ELF-1 (cell line): ENCODE data around the gene SHROOM3.
A peak's percentile ranks its signal among the peaks of the same experiment; 100 is the strongest.

Source experiments
- DNase-seq: peaks from one replicate; pipeline ENCODE4 v3.0.0-alpha.2; 2016; ENCODE audit warnings: low read depth, low spot score

SHROOM3 gene

DNA sequence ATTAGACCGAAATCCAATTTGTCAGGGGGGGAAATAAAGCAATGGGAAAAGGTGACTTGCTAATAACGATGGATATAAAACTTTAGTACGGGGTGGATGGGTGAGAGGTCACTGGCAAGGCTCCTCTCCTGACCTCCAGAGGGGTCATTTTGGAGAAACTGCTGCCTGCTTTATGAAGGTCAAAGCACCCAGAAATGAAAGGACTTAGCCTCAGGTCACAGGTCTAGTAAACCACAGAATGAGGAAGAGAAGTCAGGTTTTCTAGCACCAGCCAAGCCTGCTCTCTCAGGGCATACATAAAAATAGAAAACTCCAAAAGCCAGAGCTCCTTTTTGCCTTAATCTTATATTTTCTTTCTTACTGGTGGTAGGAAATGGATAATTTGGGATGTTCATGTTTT lies 134.2 kb downstream of the SHROOM3 start:
- DNase-seq: no peak

DNA sequence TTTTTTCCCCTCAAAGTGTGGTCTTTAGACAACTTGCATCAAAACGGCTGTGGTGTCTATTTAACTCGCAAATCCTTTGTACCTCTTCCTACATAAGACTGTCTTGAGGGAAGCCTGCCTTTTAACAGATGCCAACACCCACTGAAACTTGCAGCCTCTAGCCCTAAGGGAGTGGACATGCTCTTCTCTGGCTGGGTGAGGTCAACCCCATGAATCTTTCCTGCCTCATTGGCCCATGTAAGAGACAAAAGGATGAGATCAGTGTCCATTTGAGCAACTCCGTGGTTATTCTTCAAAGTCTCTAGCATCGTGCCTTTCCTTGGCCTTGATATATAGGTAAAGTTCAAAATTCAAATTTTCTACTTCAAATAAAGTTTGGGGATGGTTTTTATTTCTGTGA lies 134.7 kb downstream of the SHROOM3 start:
- DNase-seq: no peak

DNA sequence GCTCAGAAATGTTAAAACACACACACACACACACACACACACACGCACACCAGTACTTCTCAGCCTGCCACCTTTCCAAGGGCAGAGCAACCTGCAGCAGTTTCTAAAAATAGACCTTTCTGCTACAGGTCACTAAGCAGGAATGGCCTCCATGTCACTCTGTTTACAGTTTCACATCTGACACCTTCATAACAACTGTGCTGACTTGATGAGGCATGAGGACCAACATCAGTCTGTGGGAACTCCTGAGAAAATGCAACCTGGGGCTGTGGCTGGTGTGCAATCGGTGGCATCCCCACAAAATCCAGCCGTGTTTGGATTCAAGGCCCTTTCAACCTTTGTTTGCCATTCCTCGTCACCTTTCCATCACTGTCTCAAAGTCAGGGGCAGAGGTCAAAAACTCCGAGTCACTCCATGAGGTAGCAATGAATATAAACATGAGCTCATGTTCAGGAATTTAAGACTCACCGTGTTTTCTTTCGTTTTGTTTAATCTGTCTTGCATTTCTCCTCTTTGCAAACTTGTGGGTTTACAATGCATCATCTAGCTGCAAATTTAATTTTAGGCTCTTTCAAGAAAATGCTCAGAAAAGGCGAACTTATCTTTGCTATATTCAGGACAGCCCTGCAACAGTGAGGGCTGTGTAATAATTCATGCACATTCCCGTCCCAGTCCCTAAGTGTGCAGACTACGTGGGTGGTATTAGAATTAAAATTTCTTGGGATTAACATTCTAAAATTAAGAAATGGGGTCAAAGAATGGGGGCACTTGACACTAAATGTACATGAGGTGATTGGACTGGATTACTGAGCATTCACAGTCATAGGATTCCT lies 135.3 kb downstream of the SHROOM3 start:
- DNase-seq: peak; percentile 33

DNA sequence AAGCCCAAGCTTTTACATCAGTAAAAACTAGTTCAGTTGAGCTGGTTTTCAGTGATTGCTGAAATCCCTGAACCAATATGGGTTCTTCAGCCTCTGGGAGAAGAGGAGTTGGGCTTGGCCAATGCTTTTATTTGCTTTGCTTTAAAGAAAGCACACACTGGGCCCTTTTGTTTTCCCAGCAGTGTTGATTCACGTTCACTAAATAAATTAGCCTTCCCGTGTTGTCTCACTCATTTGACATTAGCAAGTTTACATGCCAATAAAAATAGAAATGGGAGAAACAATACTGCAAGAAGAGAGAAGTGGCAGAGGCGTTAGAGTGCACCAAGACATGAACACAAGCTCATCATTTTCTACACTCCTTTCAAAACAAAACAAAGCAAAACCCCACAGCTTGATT lies 136.2 kb downstream of the SHROOM3 start:
- DNase-seq: no peak

DNA sequence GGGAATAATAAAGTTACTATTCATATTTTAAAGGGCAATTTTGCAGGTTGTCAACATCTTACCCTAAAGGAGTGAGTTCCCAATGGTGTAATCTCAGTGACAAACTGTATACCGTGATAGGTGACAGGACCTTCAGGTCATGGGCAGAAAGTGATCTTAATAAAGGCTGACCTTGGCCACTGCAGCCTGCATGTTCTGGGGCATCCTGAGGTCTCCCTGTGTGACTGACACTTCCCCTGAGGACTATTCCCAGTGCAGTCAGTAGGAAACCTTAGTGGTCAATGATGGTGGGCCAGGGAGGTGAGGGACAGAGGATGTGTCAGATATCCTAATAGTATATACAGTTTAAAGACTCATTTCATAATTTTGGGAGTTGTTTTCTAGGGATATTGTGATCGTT lies 137.2 kb downstream of the SHROOM3 start:
- DNase-seq: no peak

DNA sequence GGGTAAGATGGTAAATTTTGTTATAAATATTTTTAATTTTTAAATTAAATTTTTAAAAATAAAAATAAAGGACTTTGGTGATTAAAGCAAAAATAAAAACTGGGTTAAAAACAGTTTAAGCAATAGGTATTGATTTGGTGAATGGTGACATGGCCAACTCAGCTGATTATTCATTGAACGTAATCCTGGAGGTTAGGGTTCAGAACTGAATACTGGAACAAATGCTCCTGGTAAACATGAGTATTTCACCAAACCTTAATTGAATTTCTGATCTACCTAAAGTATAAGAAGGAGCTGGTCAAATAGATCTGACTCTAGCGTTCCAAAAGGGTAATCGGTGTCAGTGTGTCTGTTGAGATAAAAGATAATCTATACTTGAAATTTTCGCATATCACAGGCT lies 141.8 kb downstream of the SHROOM3 start:
- no peak for DNase-seq

DNA sequence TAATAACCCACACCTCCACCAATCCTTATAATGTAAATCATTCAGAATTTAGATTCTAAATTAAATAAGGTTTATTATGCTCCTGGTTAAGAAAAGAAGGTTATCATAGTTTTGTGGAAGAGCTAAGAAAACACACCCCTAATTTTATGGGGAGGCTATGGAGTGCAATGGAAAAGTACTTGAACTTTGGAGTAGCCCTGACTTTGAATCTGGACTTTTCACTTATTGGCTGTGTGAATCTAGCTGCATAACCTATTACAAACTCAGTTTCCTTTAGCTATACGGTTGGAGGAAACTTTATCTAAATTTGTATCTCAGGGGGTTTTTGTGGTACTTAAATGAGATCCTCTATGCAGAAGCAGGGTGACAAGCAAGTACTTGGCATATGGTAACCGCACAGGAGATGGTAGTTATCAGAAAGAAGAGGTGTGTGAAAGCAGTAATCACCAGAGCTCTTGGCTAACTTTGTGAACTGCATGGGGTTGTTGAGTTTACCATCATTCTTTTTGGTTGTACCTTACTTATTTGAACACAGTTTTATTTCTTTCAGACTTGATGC lies 143.1 kb downstream of the SHROOM3 start:
- DNase-seq: no peak

DNA sequence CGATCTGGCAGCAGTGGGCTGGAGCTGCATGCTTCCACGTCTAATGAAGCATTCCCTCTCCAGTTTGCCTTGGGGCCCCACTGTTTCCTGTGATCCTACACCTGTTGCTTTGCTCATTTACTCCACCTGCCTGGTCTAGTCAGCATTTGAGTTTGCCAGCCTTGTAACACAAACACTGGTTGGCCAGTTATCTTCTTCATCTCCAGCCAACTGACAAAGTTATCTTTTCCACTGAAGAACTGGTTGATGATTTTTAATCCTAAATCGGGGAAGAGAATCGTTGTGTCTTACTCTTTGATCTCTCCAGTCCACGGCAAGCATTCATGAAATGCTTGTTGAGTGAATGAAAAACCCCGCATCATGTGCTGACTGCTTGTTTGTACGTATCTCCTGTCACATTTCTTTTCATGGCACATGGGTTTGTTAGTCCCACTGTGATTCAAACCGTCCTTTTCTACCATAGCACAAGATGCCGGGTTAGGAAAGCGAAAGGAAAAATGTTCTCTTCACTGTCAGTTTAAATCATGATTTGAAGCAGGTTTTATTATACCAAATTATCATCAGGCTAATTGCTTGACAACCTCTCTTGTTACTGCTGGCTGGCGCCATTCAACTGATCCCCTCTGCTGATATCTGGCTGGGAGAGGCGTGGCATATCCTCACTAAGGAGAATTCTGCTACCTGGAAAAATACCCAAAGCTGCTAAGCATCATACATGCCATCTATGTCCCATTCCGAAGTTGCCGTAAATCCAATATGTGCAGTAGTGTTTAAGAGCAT lies 144.8 kb downstream of the SHROOM3 start:
- DNase-seq: peak; percentile 60

DNA sequence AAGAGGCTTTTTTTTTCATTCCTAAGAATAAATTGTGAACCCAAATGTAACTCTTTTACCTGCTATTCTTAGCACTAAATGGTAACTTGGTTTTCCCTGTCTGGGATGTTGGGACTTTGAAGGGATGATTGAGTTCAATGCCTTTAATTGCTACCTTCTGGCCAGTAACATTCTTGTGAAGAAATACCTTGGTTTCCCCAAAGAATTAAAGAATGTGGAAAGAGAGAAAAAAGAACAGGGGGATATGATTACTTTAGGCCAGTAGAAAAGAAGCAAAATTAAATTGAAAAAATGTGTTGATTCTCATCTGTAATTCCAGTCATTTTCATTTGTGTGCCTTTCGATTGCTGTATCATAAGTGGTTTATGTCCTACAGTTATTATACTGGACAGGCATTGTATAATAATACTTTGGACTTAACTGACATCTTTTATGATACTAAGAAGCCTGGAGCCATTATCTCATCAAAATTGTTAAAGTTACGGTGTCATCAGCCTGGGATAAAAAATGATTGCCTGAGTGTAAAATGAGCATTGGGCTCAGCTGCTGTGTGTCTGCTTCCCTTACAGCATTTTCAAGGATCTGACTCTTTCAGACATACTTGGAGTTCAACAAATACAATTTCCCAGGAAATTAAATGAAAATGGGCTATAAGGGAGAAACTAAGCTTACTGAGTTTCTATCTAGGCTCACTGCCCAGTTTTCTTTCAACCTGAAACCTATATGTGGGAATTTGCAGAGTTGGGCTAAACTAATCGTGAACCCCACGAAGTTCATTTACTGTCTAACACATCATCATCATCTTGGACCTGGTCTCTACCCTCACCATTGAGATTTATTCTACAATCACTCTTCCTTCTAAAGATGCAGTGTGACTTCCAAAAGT lies 146.3 kb downstream of the SHROOM3 start:
- no peak for DNase-seq

DNA sequence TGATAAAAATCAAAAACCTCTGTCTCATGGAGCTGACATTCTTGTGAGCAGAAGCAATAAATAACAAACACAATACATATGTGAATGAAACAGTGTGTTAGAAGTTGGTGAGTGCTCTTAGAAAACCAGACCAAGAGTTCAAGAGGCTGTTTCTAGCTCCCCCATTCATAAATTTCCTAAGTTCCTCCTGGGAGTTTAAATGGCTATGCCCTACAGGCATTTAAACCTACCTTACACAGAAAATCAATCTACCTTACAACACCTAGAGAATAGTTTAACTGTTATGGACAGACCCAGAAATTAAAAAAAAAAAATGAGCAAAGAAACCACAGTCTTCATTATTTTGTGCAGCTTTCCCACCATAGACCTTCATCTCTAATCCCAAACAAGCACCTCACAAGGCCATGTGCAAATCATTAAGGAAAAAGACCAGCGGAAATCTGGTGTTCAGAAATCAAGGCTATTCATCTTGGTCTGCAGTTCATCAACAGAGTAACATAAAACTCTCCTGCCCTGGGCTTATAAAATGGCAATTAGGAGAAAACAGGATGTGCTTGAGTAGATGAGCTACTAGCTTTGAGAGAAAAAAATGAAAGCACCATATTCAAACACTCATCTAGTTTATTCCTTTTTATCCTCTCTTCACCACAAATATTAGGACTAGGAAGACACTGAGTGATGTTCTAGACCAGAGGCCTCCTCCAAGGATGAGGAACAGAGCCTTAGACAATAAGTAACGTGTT lies 147.2 kb downstream of the SHROOM3 start:
- no peak for DNase-seq

DNA sequence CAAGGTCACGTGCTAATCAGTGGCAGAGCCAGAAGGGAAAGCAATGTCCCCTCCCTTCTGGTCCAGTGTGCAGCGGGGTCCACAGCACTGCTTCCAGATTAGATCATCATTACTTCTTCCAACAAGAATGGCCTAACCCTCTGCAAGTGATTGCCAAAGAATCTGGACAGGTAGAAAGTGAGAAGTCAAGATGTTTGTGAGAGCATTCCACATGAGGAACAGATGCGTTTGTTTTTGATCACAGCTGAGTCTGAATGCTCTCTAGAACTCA lies 147.7 kb downstream of the SHROOM3 start:
- DNase-seq: no peak

DNA sequence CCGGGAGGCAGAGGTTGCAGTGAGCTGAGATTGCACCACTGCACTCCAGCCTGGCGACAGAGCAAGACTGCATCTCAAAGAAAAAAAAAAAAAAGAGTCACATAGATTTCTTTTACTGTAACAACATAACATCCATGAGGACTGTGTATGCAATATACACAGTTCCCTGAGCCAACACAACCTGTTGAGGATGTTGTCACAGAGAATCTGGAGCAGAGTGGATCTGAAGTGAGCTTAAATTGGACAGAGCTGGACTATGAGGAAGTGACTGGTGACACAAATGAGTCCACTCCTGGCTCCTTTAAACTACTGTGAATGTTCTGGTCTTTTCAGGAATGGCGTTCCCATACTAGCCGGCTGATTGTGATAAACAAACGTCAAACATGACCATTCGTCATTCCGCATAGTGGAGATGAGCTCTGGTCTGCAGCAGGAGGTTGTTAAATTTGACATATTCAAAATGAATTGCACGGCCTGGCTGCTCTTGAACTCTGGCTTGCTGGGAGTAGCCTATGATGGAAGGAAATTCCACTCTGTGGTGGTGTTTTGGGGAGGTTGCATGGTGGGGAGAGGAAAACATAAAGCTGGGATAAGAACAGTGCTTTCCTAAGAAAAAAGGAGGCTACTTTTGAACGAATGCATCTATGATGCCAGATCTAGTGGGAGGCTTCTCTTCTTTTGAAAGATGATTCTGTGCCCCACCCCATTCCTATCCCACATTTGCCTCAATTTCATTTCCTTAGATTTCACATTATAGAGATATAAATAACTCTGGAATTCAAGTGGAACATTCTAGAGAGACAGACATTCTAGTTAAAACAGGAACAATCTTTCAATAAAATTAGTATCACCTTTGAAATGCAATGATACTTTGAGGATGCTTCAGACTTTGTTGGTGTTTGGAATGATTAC lies 149.5 kb downstream of the SHROOM3 start:
- DNase-seq: no peak

DNA sequence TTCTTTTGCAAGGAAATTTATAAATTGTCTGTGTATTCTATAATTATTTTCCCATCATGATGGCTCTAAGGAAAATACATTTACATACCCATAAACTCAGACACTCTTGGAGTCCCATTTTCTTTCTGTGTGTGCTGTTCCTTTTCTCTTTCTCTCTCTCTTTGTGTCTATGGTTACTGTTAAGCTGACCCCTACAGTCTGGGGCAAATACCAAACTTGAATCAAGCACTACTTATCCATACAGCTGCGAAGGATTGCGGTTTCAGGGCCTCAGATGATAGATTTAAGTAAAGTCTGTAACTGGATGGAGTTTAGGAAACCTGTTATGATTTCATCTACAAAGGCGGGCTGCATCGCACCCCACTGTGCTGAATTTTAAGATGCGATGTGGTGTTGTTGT lies 150.2 kb downstream of the SHROOM3 start:
- no peak for DNase-seq

DNA sequence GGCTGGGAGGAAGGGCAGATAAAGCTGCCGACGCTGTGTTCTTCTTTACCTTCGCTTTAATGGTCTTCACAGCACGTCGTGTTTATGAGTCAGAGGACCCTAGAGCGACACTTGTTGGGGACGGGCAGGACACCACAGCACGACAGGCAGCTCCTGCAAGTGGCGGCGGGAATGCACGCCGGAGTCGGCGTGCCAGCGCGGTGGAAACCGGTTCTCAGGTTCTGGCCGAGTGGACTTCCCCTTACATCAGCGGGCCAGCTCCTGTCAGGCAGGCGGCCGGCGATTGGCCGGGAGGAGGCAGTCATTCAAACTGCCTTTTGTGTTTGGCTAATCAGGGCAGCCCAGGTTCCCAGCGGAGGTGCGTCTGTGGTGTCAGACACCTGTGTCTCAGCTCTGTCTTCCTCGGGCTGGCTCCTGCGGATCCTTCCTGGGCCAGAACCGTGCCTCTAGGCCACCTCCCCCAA lies 150.9 kb downstream of the SHROOM3 start:
- DNase-seq: peak; percentile 97

DNA sequence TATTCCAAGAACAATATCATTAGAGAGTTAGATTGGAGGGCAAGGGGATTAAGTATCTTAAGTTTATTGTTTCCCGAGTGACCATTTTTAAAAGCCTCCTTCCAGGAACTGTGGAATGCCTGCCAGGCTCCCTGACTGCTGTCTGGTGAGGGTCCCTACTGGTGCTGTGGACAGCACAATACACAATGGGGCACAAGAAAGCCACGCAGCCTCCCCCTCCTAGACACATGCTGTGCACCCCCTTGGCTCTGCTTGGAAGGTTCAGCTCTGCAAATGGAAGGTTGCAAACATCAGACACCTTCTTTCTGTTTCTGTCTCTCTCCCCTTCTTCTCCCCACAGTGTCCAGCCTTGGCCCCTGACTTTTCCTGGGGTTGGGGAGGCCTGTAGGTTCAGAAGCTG lies 153.2 kb downstream of the SHROOM3 start:
- DNase-seq: peak; percentile 63

DNA sequence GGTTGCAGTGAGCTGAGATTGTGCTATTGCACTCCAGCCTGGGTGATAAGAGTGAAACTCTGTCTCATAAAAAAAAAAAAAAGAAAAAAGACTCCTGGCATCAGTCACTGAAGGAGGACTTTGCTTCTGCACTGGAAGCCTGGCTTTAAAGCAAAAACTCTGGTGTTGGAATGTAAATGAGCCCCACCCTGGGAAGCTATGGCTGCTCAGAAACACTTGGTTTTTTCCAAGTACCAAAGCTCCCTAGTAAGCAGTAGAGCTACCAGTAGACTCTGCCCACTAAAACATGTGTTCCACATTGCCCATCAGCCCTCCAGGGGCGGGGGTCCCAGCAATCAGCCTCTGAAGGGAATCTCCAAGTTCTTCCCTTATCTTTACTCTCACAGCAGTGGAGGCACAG lies 154.4 kb downstream of the SHROOM3 start:
- peak; percentile 79 for DNase-seq

DNA sequence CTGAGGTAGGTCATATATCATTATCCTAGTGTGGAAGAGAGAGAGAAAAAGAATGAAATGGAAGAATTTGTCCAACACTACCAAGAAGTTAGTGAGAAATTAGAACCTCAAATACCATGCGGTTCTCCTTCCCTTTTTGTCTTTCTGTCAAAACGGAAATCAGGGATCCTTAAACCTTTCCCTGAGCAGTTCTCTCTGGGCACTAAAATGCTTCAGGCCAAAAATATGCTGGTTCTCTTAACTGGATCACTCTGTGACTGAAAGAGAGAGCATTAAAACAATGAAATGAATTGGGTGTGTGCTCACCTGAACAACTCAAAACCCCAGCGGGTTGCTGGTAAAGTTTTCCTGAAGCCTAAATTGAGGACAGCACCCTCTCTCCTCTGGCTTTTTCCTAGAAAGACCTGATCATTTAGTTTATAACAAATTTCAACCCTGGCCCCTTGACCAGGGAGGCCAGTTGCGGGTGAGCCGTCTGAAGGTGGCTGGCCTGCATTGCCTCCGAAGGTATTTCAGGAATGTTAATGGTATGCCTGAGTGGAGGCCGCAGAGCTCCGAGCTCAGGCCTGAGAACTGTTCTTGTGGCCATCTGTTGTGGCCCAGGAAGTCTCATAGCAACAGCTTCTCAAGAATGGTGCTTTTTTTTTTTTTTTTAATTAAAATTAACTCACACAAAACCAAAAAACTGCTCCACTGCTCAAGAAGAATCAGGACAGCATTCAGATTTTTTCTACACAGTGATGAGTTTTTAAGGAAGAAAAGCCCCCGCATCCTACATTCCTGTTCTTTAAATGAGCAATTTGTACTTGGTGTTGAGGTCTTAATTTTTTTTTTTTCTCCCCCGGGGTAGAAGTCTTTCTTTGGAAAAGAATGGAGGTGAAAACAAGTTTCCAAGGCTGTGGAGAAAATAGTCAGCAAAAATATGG lies 155.1 kb downstream of the SHROOM3 start:
- DNase-seq: peak; percentile 97

DNA sequence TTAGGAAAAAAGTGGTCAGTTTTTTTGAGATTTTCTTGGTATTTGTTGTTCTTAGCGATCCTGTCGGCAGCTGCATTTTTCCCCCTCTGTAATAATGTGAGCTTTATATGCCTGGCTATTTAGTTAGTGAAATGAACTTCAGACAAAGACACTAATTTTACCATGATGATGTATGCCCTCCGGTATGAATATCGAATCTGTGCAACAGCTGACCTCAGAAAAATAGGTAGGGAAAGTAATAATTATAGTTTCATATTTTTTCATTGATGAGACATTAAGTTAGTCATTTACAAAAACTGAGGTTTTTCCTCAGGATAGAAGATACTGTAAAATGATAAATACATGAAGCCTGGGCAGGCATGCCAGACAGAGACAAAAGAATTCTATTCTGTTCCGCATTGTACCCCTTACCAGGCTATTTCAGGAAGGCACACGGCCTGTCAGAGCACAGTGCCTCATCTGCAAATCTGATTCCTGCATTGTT lies 155.8 kb downstream of the SHROOM3 start:
- DNase-seq: peak; percentile 16

DNA sequence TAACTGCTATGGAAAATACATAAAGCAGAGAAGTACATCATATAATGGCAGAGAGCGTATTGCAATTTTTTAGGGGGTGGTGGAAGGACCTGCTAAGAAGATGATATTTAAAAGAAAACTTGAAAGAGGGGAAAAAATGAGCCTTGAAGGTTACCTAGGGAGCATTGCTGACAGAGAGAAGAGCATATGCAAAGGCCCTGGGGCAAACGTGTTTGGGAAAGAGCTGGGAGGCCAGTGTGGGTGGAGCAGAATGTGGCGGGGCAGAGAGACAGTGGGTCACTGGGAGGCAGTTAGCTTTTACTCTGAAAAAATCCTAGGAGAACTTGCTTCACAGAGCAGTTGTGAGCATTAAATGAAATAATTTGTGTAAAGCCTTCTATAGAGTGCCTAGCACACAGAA lies 157.0 kb downstream of the SHROOM3 start:
- peak; percentile 43 for DNase-seq
